Measurements from ENCODE around the gene SPATA6L. TPM values are rescaled to one million over a fixed set of nuclear protein-coding genes. Genes with fewer than 3 reads are reported as not detected.

Gene SPATA6L
- total and polyA plus RNA-seq, 2 of the 13 experiments (the other 11 are each of a cell fraction or from before 2014, with no cell fraction given) = 1.1 to 1.9 TPM

- TF ChIP-seq ZBTB49 (CRISPR knock-in tag; IDR thresholded peaks at IDR 0.05; ENCODE audit: borderline replicate concordance) = no peak
- TF ChIP-seq ZNF574 (CRISPR knock-in tag; IDR thresholded peaks at IDR 0.05) = peak; percentile 65
- no peak for TF ChIP-seq CSRNP1 (CRISPR knock-in tag; IDR thresholded peaks at IDR 0.05)
- no peak for TF ChIP-seq ARNT (IDR thresholded peaks at IDR 0.05)
- no peak for TF ChIP-seq ZNF598 (CRISPR knock-in tag; IDR thresholded peaks at IDR 0.05; ENCODE audit: borderline replicate concordance)
- no peak for TF ChIP-seq ZSCAN12 (CRISPR knock-in tag; IDR thresholded peaks at IDR 0.05)
- TF ChIP-seq CHCHD3 (CRISPR knock-in tag; IDR thresholded peaks at IDR 0.05) = no peak
- TF ChIP-seq DRAP1 (CRISPR knock-in tag; IDR thresholded peaks at IDR 0.05) = no peak
- no peak for TF ChIP-seq NRL (CRISPR knock-in tag; IDR thresholded peaks at IDR 0.05; ENCODE audit: borderline replicate concordance)
- peak in 1 of 2 experiments; percentile 80; a peak in 2 of 4 replicates for TF ChIP-seq ATF4 (CRISPR knock-in tag; IDR thresholded peaks at IDR 0.05)
- TF ChIP-seq PRDM10 (CRISPR knock-in tag; IDR thresholded peaks at IDR 0.05; ENCODE audit: low read depth) = 0 out of 2 replicates have a peak, but pooled peaks have one; percentile 44
- TF ChIP-seq ZNF10 (CRISPR knock-in tag; IDR thresholded peaks at IDR 0.05; ENCODE audit: borderline replicate concordance, low read depth) = no peak
- no peak for TF ChIP-seq EEA1 (CRISPR knock-in tag; IDR thresholded peaks at IDR 0.05; ENCODE audit: borderline replicate concordance)
- no peak for TF ChIP-seq MZF1 (CRISPR knock-in tag; IDR thresholded peaks at IDR 0.05; ENCODE audit: borderline replicate concordance)
- no peak for TF ChIP-seq CHD2 (IDR thresholded peaks at IDR 0.05; ENCODE audit: low read depth, low read length)
- TF ChIP-seq SRSF9 (IDR thresholded peaks at IDR 0.05; ENCODE audit: borderline replicate concordance, insufficient read depth, low read depth, low read length, poor library complexity, severe bottlenecking) = no peak
- TF ChIP-seq DPF2 (CRISPR knock-in tag; IDR thresholded peaks at IDR 0.05; ENCODE audit: borderline replicate concordance, low read depth) = peak; percentile 79
Measured at GRCh38 chr9:4700091-4700490, 33.8 kb upstream of the SPATA6L start (continued).

Data from HepG2 (cell line).